ENCODE data around the gene SLC25A6. TPM values are rescaled to one million over a fixed set of nuclear protein-coding genes. Genes with fewer than 3 reads are reported as not detected.
A peak's percentile ranks its signal among the peaks of the same experiment; 100 is the strongest.

The SLC25A6 gene
- total and polyA plus RNA-seq, 10 of the 15 experiments (the other 5 are each of a cell fraction or from before 2014, with no cell fraction given) = 61.9 to 642 (median 322) TPM

DNA sequence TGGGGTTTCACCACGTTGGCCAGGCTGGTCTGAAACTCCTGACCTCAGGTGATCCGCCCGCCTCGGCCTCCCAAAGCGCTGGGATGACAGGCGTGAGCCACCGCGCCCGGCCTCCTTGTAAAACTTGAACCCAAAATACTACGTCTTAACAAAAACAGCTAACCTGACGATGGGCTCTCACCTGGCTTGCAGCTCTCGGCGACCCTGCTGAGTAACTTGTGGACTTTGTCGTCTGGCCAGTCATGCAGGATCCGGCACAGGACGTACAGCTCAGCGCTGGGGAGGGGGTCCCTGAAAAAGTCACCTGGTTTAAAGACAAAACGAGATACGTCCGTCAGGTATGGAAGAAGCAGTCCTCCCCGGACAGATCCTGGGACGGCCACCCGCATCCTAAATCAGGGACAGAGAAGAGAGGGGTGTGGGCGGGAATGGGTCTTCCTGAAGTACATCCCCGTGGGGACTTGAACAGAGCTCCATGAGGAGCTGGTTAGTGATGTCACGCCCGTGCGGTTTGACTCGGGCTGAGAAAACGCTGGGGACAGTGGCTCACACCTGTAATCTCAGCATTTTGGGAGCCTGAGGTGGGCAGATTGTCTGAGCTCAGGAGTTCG is 20.7 kb upstream of the SLC25A6 start:
- CTCF ChIA-PET = no interaction called here
- SMC1A ChIA-PET (ENCODE audit: uncharacterized antibody, unreplicated experiment) = no interaction called here
- H3K4me1 ChIP-seq (ENCODE audit: control insufficient read depth, insufficient read depth, low read length) = no peaks in the 10 kb centered on the region
- no peaks in the 10 kb centered on the region for H3K27me3 ChIP-seq (replicated peaks in 1 of 2; ENCODE audit: control insufficient read depth in 2 of 2, insufficient read depth in 2 of 2, low read length in 1 of 2)
- DNase-seq (ENCODE audit: low read depth, low spot score) (no peak), ATAC-seq (no peak), FAIRE-seq (no peak)
- no peak overlapping the region for H3K4me2 ChIP-seq (ENCODE audit: control insufficient read depth, insufficient read depth)
- no peak overlapping the region for H3K27ac ChIP-seq (ENCODE audit: control insufficient read depth, insufficient read depth)
- RAD21 ChIA-PET (ENCODE audit: unreplicated experiment) = no interaction called here
- H3K79me2 ChIP-seq (ENCODE audit: control insufficient read depth, insufficient read depth, low read length) = no peaks in the 10 kb centered on the region
- no peak for TF ChIP-seq RB1 (IDR thresholded peaks at IDR 0.05; ENCODE audit: borderline replicate concordance)
- TF ChIP-seq ZNF384 (IDR thresholded peaks at IDR 0.05; ENCODE audit: borderline replicate concordance, low read depth, low read length) = no peak
- TF ChIP-seq, protein P1, sequence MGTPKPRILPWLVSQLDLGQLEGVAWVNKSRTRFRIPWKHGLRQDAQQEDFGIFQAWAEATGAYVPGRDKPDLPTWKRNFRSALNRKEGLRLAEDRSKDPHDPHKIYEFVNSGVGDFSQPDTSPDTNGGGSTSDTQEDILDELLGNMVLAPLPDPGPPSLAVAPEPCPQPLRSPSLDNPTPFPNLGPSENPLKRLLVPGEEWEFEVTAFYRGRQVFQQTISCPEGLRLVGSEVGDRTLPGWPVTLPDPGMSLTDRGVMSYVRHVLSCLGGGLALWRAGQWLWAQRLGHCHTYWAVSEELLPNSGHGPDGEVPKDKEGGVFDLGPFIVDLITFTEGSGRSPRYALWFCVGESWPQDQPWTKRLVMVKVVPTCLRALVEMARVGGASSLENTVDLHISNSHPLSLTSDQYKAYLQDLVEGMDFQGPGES (IDR thresholded peaks at IDR 0.05) = no peak
- no peak for TF ChIP-seq YY1 (IDR thresholded peaks at IDR 0.05; ENCODE audit: low read depth, low read length)
- H2AFZ ChIP-seq (ENCODE audit: control insufficient read depth, low read depth, low read length) = no peak overlapping the region
- intact Hi-C loops (cut with micrococcal nuclease; ENCODE audit: unreplicated experiment) = no loop called here
- WGBS (ENCODE audit: insufficient coverage, insufficient replicate concordance, low lambda C conversion rate, missing lambda C conversion rate) = 95% methylated on average over 31 of the region's 31 CpGs
- in situ Hi-C loops (cut with MboI) = no loop called here
- H3K9ac ChIP-seq (ENCODE audit: control insufficient read depth, insufficient read depth, low read length) = no peak overlapping the region
- H4K20me1 ChIP-seq (ENCODE audit: control insufficient read depth, insufficient read depth) = no peaks in the 10 kb centered on the region
- POLR2A ChIA-PET = no interaction called here
- no peak overlapping the region for H3K4me3 ChIP-seq
- H3K36me3 ChIP-seq (ENCODE audit: control insufficient read depth in 2 of 2, insufficient read depth in 2 of 2, low read length in 1 of 2) = peaks cover 9 to 14% of the 10 kb centered on the region in 2 experiments; a peak in 3 of 4 replicates
- no TSS peak for BruUV-seq (replicated peaks)
- no peaks in the 10 kb centered on the region for H3K9me3 ChIP-seq (replicated peaks; ENCODE audit: control insufficient read depth, insufficient read depth, low read length)

DNA sequence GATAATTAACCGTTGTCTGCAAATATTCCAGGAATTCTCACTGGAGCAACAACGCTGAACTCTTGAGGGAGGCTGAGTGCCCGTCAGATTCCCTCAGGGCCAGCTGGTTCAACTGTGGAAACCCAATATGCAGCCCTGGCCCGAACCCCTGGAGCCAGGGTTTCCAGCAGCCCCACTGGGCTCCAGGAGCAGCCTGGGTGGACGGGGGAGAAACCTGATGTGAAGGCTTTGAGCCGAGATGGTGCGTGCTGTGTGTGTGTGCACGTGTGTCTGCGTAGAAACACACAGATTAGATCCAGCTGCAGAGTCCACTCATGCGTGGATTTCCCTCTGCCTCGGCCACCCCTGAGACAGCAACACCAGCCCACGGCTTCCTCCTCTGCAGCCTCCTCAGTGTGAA is 19.4 kb upstream of the SLC25A6 start:
- intact Hi-C loops (cut with micrococcal nuclease; ENCODE audit: unreplicated experiment) = no loop called here
- Histone ChIP-seq H3K4me3 (no peak overlapping the region), H3K4me1 (ENCODE audit: control insufficient read depth, insufficient read depth, low read length) (no peaks in the 10 kb centered on the region), H3K4me2 (ENCODE audit: control insufficient read depth, insufficient read depth) (no peak overlapping the region), H3K9me3 (replicated peaks; ENCODE audit: control insufficient read depth, insufficient read depth, low read length) (no peaks in the 10 kb centered on the region), H3K9ac (ENCODE audit: control insufficient read depth, insufficient read depth, low read length) (no peak overlapping the region), H3K79me2 (ENCODE audit: control insufficient read depth, insufficient read depth, low read length) (no peaks in the 10 kb centered on the region), H3K27me3 (replicated peaks in 1 of 2; ENCODE audit: control insufficient read depth in 2 of 2, insufficient read depth in 2 of 2, low read length in 1 of 2) (no peaks in the 10 kb centered on the region), H2AFZ (ENCODE audit: control insufficient read depth, low read depth, low read length) (no peak overlapping the region), H3K36me3 (ENCODE audit: control insufficient read depth in 2 of 2, insufficient read depth in 2 of 2, low read length in 1 of 2) (peaks cover 8 to 10% of the 10 kb centered on the region in 2 experiments; a peak in 3 of 4 replicates), H4K20me1 (ENCODE audit: control insufficient read depth, insufficient read depth) (no peaks in the 10 kb centered on the region), H3K27ac (ENCODE audit: control insufficient read depth, insufficient read depth) (no peak overlapping the region)
- DNase-seq (ENCODE audit: low read depth, low spot score) = no peak
- no TSS peak for BruUV-seq (replicated peaks)
- TF ChIP-seq KAT2A (conservative IDR thresholded peaks at IDR 0.05; ENCODE audit: control insufficient read depth, low read depth, low read length) = no peak
- TF ChIP-seq POLR2A (IDR thresholded peaks at IDR 0.05; ENCODE audit: low read depth, low read length) = 0 out of 2 replicates have a peak, but pooled peaks have one; percentile 19
- TF ChIP-seq POU2F2 (IDR thresholded peaks at IDR 0.05; ENCODE audit: borderline replicate concordance, low read depth, low read length) = no peak
- no peak for TF ChIP-seq RCOR1 (conservative IDR thresholded peaks at IDR 0.05; ENCODE audit: low read depth, low read length)
- no peak for TF ChIP-seq NFYB (IDR thresholded peaks at IDR 0.05; ENCODE audit: insufficient read depth, low read depth, low read length)
- TF ChIP-seq YBX1 (IDR thresholded peaks at IDR 0.05) = no peak
- no peak for TF ChIP-seq EED (IDR thresholded peaks at IDR 0.05; ENCODE audit: low read depth)
- no peak for TF ChIP-seq DPF2 (IDR thresholded peaks at IDR 0.05)
- SMC1A ChIA-PET (ENCODE audit: uncharacterized antibody, unreplicated experiment) = no interaction called here
- CTCF ChIA-PET = no interaction called here
- POLR2A ChIA-PET = no interaction called here
- no peak for FAIRE-seq
- ATAC-seq = no peak
- RAD21 ChIA-PET (ENCODE audit: unreplicated experiment) = no interaction called here
- in situ Hi-C loops (cut with MboI) = no loop called here
- WGBS (ENCODE audit: insufficient coverage, insufficient replicate concordance, low lambda C conversion rate, missing lambda C conversion rate) = 73% methylated on average over 12 of the region's 12 CpGs
